Mesothelial cell of epicardium (in vitro differentiated cells): Measurements from ENCODE around the gene CRPPA. TPM values are rescaled to one million over a fixed set of nuclear protein-coding genes. Genes with fewer than 3 reads are reported as not detected.
"Not testable (repeated sequence)": the region's sequence is repeated elsewhere in the genome, so short reads cannot be mapped to it uniquely, and the experiment has no call there.

ENCODE experiments used
- DNase-seq, 2 experiments: peaks; one replicate each; pipeline ENCODE4 v3.0.0; 2021; ENCODE audit warnings: low spot score in 2 of 2; ENCODE audit not compliant: unreplicated experiment in 2 of 2
- H3K27ac Mint-ChIP-seq: 2 replicates; pipeline ENCODE4 v1.8.0; 2021; ENCODE audit warnings: mixed read lengths
- H3K27me3 Mint-ChIP-seq: 2 replicates; pipeline ENCODE4 v1.8.0; 2021; ENCODE audit warnings: low read depth, mixed read lengths
- H3K36me3 Mint-ChIP-seq: 2 replicates; pipeline ENCODE4 v1.8.0; 2021; ENCODE audit warnings: mixed read lengths
- H3K4me1 Mint-ChIP-seq: 2 replicates; pipeline ENCODE4 v1.8.0; 2021; ENCODE audit warnings: mixed read lengths
- H3K4me3 Mint-ChIP-seq: 2 replicates; pipeline ENCODE4 v1.8.0; 2021; ENCODE audit warnings: mild to moderate bottlenecking, moderate library complexity, mixed read lengths
- H3K9me3 Mint-ChIP-seq: 2 replicates; pipeline ENCODE4 v1.8.0; 2021; ENCODE audit warnings: mixed read lengths
- total RNA-seq: library from RNA; stranded (reverse); gene quantifications from 3 replicates; pipeline ENCODE4 v1.2.1, GENCODE V29; 2021
- TF ChIP-seq, protein P1 (sequence below): fragments of 200-600 bp; sonication (generic); IDR thresholded peaks from one replicate; pipeline ENCODE4 v1.5.0; 2021; ENCODE audit warnings: antibody characterized with exemption; ENCODE audit not compliant: unreplicated experiment

Gene CRPPA
- total RNA-seq, 1 donor from 2014 or later: 4.4 TPM

DNA sequence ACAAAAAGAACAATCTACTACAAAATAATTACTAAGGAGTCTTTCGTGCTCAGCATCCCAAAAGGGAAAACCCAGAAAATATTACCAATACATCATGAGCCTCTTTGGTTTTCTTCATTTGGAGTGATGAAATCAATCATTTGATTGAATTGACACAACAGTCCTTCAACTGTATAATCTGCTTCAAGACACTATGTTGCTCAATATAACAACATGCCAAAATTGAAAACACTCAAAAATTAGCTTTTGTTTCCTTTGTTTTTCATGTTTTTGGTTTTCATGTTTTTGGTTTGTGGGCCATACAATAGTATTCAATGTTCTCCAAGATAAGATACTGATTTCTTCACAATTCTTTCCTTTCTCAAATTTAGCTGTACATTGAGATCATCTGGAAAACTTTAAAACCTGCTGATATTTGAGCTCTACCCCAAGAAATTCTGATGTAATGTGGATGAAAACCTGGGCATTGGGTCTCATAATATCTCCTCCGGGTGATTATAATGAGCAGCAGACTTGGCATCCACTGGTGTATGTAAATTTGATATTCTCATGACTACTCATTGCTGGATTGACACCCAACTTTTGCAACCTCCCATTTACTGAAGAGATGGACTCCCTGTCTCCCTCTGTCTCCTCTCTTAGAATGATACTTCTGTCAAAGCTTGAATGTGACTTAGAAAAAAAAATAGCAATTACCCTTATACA lies 39.6 kb upstream of the CRPPA start:
- Mint-ChIP-seq H3K4me3 (no peak overlapping the region), H3K4me1 (peaks cover 46% of the 10 kb centered on the region), H3K27ac (no peak overlapping the region), H3K9me3 (peaks cover 8% of the 10 kb centered on the region), H3K27me3 (no peaks in the 10 kb centered on the region), H3K36me3 (peaks cover 6% of the 10 kb centered on the region)
- TF ChIP-seq, protein P1, sequence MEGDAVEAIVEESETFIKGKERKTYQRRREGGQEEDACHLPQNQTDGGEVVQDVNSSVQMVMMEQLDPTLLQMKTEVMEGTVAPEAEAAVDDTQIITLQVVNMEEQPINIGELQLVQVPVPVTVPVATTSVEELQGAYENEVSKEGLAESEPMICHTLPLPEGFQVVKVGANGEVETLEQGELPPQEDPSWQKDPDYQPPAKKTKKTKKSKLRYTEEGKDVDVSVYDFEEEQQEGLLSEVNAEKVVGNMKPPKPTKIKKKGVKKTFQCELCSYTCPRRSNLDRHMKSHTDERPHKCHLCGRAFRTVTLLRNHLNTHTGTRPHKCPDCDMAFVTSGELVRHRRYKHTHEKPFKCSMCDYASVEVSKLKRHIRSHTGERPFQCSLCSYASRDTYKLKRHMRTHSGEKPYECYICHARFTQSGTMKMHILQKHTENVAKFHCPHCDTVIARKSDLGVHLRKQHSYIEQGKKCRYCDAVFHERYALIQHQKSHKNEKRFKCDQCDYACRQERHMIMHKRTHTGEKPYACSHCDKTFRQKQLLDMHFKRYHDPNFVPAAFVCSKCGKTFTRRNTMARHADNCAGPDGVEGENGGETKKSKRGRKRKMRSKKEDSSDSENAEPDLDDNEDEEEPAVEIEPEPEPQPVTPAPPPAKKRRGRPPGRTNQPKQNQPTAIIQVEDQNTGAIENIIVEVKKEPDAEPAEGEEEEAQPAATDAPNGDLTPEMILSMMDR: no peak
- no peak for DNase-seq

DNA sequence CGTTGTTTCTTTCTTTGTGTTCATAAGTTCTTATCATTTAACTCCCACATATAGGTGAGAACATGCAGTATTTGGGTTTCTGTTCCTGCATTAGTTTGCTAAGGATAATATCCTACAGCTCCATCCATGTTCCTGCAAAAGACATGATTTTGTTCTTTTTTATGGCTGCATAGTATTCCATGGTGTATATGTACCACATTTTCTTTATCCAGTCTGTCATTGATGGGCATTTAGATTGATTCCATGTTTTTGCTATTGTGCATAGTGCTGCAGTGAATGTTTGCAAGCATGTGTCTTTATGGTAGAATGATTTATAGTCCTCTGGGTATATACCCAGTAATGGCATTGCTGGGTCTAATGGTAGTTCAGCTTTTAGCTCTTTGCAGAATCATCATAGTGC lies 35.0 kb upstream of the CRPPA start:
- not testable (repeated sequence) for H3K9me3 Mint-ChIP-seq, H3K27me3 Mint-ChIP-seq, H3K36me3 Mint-ChIP-seq, H3K4me3 Mint-ChIP-seq, H3K4me1 Mint-ChIP-seq, H3K27ac Mint-ChIP-seq, DNase-seq

DNA sequence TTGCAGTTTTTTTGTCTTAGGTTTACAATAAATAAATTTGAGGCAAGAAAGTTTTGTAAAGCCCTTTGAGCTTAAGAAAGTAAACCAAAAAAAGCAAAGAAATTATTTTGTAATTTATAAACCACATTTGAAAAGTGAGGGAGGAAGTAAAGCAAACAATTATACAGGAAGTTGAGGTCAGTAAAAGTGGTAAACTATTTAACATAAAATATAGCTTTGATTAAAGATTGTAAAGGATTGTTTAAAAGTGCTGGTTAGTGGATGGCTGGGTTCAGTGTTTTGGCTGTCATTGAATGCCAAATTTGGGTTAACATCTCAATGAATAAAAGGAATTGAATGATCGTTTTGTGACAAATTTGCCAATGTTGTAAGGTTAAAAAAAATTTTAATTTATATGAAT lies 34.3 kb upstream of the CRPPA start:
- TF ChIP-seq, protein P1: no peak
- Mint-ChIP-seq H3K4me1 (no peaks in the 10 kb centered on the region), H3K4me3 (no peak overlapping the region), H3K27me3 (no peaks in the 10 kb centered on the region), H3K36me3 (peaks cover 2% of the 10 kb centered on the region), H3K27ac (no peak overlapping the region), H3K9me3 (peaks cover 8% of the 10 kb centered on the region)
- DNase-seq: no peak

DNA sequence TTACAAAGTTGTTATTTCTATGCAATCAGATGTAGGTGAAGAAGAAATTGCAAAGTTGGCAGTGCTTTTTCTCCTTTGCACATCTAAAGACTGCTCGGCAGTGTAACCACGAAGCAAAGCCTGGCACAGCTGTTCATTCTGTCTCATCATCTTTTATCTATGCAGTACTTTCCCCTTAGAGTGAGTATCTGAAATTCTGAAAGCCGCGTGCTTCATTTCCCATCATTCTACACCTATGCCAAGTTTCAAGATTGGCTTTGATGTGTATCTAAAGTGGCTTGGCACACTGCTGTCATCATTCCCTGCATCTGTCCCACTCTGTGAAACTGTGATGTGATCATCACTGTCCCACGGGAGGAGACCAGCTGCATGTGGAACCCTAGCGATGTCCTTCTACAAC lies 29.0 kb upstream of the CRPPA start:
- H3K27me3 Mint-ChIP-seq: no peaks in the 10 kb centered on the region
- DNase-seq: no peak
- H3K9me3 Mint-ChIP-seq: no peaks in the 10 kb centered on the region
- no peak overlapping the region for H3K4me3 Mint-ChIP-seq
- H3K27ac Mint-ChIP-seq: no peak overlapping the region
- TF ChIP-seq, protein P1: no peak
- no peaks in the 10 kb centered on the region for H3K36me3 Mint-ChIP-seq
- H3K4me1 Mint-ChIP-seq: peaks cover 5% of the 10 kb centered on the region

DNA sequence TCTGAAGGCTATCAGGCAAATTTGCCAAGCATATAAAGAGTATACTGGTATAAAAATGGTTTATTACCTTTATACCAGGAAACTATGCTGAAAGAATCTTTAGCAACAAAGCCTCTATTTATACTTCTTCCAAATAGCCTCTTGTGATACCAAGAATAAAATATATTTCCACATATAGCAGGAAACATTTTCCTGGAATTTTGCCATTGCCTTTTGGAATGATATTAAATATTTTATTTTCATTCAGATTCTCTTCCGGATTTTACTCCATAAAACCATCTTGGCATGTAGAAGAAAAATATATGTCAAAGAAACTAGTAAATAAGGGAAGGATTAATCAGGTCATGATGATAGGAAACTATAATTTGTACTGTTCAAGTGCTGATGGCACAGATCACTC lies 26.5 kb upstream of the CRPPA start:
- H3K4me3 Mint-ChIP-seq: no peak overlapping the region
- no peaks in the 10 kb centered on the region for H3K36me3 Mint-ChIP-seq
- H3K27ac Mint-ChIP-seq: no peak overlapping the region
- H3K4me1 Mint-ChIP-seq: peaks cover 5% of the 10 kb centered on the region
- DNase-seq: no peak
- no peaks in the 10 kb centered on the region for H3K9me3 Mint-ChIP-seq
- TF ChIP-seq, protein P1: no peak
- no peaks in the 10 kb centered on the region for H3K27me3 Mint-ChIP-seq

DNA sequence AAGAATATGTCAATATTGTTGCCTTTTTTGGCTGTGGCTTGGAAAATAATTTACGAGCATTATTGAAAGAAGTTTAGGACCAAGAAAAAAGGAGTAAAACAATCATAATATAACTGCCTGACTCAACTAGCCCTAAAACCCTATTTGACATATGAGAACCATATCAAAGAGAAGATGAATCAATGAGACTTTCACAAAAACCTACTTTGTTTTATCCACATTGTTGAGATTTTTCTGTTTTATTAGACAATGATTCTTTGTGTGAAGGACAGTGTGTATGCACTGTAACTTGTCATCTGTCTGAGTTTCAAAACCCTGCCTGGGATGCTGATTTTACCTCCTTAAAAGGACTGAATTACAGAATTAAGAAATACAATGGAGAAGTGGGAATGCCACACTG lies 25.2 kb upstream of the CRPPA start:
- Mint-ChIP-seq H3K27me3 (no peaks in the 10 kb centered on the region), H3K9me3 (peaks cover 3% of the 10 kb centered on the region), H3K4me3 (no peak overlapping the region)

DNA sequence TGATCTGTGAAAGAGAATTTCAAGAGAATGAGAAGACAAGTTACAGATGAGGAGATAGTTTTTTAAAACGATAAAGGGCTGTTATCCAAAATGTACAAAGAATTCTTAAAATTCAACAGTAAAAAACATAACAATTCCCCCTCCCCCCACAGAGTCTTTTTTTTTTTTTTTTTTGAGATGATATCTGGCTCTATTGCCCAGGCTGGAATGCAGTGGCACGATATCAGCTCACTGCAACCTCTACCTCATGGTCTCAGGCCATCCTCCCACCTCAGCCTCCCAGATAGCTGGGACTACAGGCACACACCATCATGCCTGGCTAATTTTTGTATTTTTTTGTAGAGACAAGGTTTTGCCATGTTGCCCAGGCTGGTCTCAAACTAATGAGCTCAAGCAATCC lies 22.5 kb upstream of the CRPPA start:
- not testable (repeated sequence) for H3K4me3 Mint-ChIP-seq, H3K27me3 Mint-ChIP-seq, H3K36me3 Mint-ChIP-seq, H3K9me3 Mint-ChIP-seq, H3K27ac Mint-ChIP-seq, DNase-seq, H3K4me1 Mint-ChIP-seq

More for the DNA sequence above, 25.2 kb upstream of the CRPPA start:
- DNase-seq: no peak
- H3K4me1 Mint-ChIP-seq: peaks cover 5% of the 10 kb centered on the region
- no peaks in the 10 kb centered on the region for H3K36me3 Mint-ChIP-seq
- H3K27ac Mint-ChIP-seq: peak overlapping the region; percentile 3
- TF ChIP-seq, protein P1: no peak
